Endodermal cell (in vitro differentiated cells): ENCODE measurements around the gene XIRP2. TPM values are rescaled to one million over a fixed set of nuclear protein-coding genes. Genes with fewer than 3 reads are reported as not detected.

Source experiments
- DNase-seq: peaks from one replicate; pipeline ENCODE4 v3.0.0-alpha.2; 2017
- H3K27ac ChIP-seq: 2 replicates; pipeline ENCODE4 v1.5.1; 2013; ENCODE audit warnings: mild to moderate bottlenecking, low read depth, low read length, moderate library complexity
- H3K27me3 ChIP-seq: 2 replicates; pipeline ENCODE4 v1.6.1; 2013; ENCODE audit warnings: mild to moderate bottlenecking, low read length, moderate library complexity; ENCODE audit not compliant: insufficient read depth, control insufficient read depth, poor library complexity, severe bottlenecking
- H3K36me3 ChIP-seq: 2 replicates; pipeline ENCODE4 v1.7.0; 2013; ENCODE audit warnings: mild to moderate bottlenecking, low read length, moderate library complexity; ENCODE audit not compliant: control insufficient read depth, insufficient read depth
- H3K4me1 ChIP-seq: one replicate; pipeline ENCODE4 v1.7.0; 2013; ENCODE audit warnings: low read length; ENCODE audit not compliant: control insufficient read depth, insufficient read depth
- H3K4me3 ChIP-seq: 2 replicates; pipeline ENCODE4 v1.5.1; 2013; ENCODE audit warnings: mild to moderate bottlenecking, low read length, moderate library complexity
- H3K9ac ChIP-seq: 2 replicates; pipeline ENCODE4 v1.6.1; 2013; ENCODE audit warnings: mild to moderate bottlenecking, low read length, moderate library complexity; ENCODE audit not compliant: poor library complexity, severe bottlenecking; ENCODE audit errors: extremely low read depth
- H3K9me3 ChIP-seq: 2 replicates; pipeline ENCODE4 v1.6.1; 2013; ENCODE audit warnings: mild to moderate bottlenecking, low read length, moderate library complexity; ENCODE audit not compliant: control insufficient read depth
- H3K27ac Mint-ChIP-seq: 2 replicates; pipeline ENCODE4 v1.8.0; 2020; ENCODE audit warnings: mixed read lengths
- H3K27me3 Mint-ChIP-seq: 2 replicates; pipeline ENCODE4 v1.8.0; 2021; ENCODE audit warnings: mild to moderate bottlenecking, mixed read lengths; ENCODE audit not compliant: insufficient read depth
- H3K36me3 Mint-ChIP-seq: 2 replicates; pipeline ENCODE4 v1.8.0; 2020; ENCODE audit warnings: low read depth, mixed read lengths
- H3K4me1 Mint-ChIP-seq: 2 replicates; pipeline ENCODE4 v1.8.0; 2020; ENCODE audit warnings: mixed read lengths
- H3K4me3 Mint-ChIP-seq: 2 replicates; pipeline ENCODE4 v1.8.0; 2020; ENCODE audit warnings: mild to moderate bottlenecking, moderate library complexity, mixed read lengths
- H3K9me3 Mint-ChIP-seq: 2 replicates; pipeline ENCODE4 v1.8.0; 2020; ENCODE audit warnings: mild to moderate bottlenecking, mixed read lengths
- WGBS, 2 experiments: methylation state at CpG; one replicate each; pipeline versions ENCODE4 v1.1.5 to v1.1.7; 2013; ENCODE audit warnings: missing lambda C conversion rate in 2 of 2, mixed read lengths in 1 of 2; ENCODE audit not compliant: insufficient coverage in 1 of 2, insufficient read length in 1 of 2; 5-methylcytosine and 5-hydroxymethylcytosine counted together
- total RNA-seq, 2 donors: library from RNA; stranded (reverse); fragmentation: NEBNext Ultra II Directional in 1 of 2; extraction: Animal tissue kit (Norgen Biotek cat#: 25700) in 1 of 2; gene quantifications; 2 replicates in 1 of 2; 3 replicates in 1 of 2; pipeline ENCODE4 v1.2.1, GENCODE V29; 2021
- TF ChIP-seq, protein P1 (sequence below): fragments of 200-600 bp; sonication (generic); conservative IDR thresholded peaks from 2 replicates; pipeline ENCODE4 v1.5.0; 2021; ENCODE audit warnings: antibody characterized with exemption, mild to moderate bottlenecking

XIRP2 gene
- total RNA-seq, 2 donors from 2014 or later = not detected

DNA sequence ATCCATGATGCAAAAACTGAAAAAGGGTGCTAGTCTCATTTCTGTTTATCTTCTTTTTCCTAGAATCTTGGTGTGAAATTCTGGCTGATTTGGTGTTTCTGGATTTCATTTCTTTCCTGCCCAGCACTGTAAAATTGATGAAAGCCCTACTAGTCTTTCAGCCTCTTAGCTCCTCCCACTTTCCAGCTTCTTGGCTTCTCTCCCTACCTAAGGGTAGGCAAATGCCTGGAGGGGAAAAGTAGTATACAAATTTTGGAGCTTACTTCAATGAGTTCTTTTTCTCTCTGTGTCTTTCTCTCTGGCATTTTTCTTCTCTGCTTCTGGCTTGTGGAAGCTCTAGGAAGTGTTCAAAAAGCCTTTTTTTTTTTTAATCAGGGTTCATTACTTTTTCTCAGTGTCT, 160.5 kb downstream of the XIRP2 start:
- no peaks in the 10 kb centered on the region for H3K27me3 Mint-ChIP-seq
- DNase-seq = no peak
- Histone ChIP-seq H3K9ac (no peak overlapping the region), H3K4me3 (no peak overlapping the region), H3K9me3 (no peaks in the 10 kb centered on the region), H3K4me1 (no peaks in the 10 kb centered on the region), H3K27ac (no peak overlapping the region), H3K36me3 (no peaks in the 10 kb centered on the region), H3K27me3 (no peaks in the 10 kb centered on the region)
- H3K27ac Mint-ChIP-seq = no peak overlapping the region
- no peak overlapping the region for H3K4me3 Mint-ChIP-seq
- no peaks in the 10 kb centered on the region for H3K9me3 Mint-ChIP-seq
- TF ChIP-seq, protein P1, sequence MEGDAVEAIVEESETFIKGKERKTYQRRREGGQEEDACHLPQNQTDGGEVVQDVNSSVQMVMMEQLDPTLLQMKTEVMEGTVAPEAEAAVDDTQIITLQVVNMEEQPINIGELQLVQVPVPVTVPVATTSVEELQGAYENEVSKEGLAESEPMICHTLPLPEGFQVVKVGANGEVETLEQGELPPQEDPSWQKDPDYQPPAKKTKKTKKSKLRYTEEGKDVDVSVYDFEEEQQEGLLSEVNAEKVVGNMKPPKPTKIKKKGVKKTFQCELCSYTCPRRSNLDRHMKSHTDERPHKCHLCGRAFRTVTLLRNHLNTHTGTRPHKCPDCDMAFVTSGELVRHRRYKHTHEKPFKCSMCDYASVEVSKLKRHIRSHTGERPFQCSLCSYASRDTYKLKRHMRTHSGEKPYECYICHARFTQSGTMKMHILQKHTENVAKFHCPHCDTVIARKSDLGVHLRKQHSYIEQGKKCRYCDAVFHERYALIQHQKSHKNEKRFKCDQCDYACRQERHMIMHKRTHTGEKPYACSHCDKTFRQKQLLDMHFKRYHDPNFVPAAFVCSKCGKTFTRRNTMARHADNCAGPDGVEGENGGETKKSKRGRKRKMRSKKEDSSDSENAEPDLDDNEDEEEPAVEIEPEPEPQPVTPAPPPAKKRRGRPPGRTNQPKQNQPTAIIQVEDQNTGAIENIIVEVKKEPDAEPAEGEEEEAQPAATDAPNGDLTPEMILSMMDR = no peak
- H3K36me3 Mint-ChIP-seq = no peaks in the 10 kb centered on the region
- H3K4me1 Mint-ChIP-seq = peaks cover 9% of the 10 kb centered on the region

DNA sequence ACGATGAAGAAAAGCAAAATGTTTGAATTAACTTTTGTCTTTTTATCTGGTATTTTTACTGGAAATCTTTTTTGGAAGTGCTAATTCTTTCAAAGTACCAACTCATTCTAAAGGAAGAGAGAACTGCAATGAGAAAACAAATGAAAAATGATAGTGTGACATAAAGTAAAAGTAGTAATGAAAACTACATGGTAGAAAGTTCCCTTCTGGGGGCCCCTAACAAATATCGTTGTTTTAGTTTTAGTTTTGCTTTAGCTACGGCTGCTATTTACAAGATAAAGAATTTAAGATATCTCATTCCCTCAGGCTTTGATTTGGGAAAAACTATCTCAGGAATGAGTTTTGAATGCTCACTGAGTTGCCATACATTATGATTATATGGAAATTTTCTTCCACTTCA, 161.4 kb downstream of the XIRP2 start:
- TF ChIP-seq, protein P1 = no peak
- Mint-ChIP-seq H3K9me3 (no peaks in the 10 kb centered on the region), H3K27me3 (no peaks in the 10 kb centered on the region), H3K4me1 (peaks cover 9% of the 10 kb centered on the region), H3K36me3 (no peaks in the 10 kb centered on the region), H3K27ac (no peak overlapping the region), H3K4me3 (no peak overlapping the region)
- no peaks in the 10 kb centered on the region for H3K4me1 ChIP-seq
- H3K27ac ChIP-seq = no peak overlapping the region
- WGBS, 2 experiments = 89% methylated on average over 3 of the region's 3 CpGs; no CpG with 5 or more reads in 1 of the 2 experiments
- no peaks in the 10 kb centered on the region for H3K9me3 ChIP-seq
- DNase-seq = no peak
- H3K4me3 ChIP-seq = no peak overlapping the region
- no peak overlapping the region for H3K9ac ChIP-seq
- no peaks in the 10 kb centered on the region for H3K36me3 ChIP-seq
- H3K27me3 ChIP-seq = no peaks in the 10 kb centered on the region

DNA sequence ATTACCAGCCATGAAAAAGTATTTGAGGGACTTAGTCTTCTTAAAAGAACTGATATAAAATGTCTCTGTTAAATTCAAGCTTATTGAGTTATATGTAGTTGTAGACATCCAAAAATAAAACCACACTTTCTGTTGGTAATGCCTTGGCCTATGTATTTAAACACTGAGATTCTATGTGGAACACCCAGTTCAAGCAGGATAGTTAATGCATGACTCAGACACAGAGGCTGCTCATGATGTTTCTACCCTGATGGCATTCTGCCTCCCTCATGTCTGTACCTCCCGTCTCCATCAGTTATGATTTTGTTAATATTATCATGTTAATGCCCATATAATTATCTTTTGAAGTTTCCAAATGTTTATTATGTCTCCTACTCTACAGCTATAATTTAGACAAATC, 164.5 kb downstream of the XIRP2 start:
- Histone ChIP-seq H3K27me3 (no peaks in the 10 kb centered on the region), H3K36me3 (no peaks in the 10 kb centered on the region), H3K27ac (no peak overlapping the region), H3K9me3 (no peaks in the 10 kb centered on the region), H3K9ac (no peak overlapping the region), H3K4me1 (no peaks in the 10 kb centered on the region), H3K4me3 (no peak overlapping the region)
- H3K36me3 Mint-ChIP-seq = no peaks in the 10 kb centered on the region
- WGBS, 2 experiments = no CpG with 5 or more reads among the region's 1 CpG
- H3K4me3 Mint-ChIP-seq = no peak overlapping the region
- H3K9me3 Mint-ChIP-seq = no peaks in the 10 kb centered on the region
- peaks cover 9% of the 10 kb centered on the region for H3K4me1 Mint-ChIP-seq
- H3K27ac Mint-ChIP-seq = no peak overlapping the region
- no peaks in the 10 kb centered on the region for H3K27me3 Mint-ChIP-seq
- no peak for DNase-seq
- TF ChIP-seq, protein P1 = no peak
